Activated T-helper 17 cell treated with anti-CD3 and anti-CD28 coated beads, Interleukin-2, amount 50 U/mL, for 72 hours (primary cell): ENCODE measurements around the gene DARS1. TPM values are rescaled to one million over a fixed set of nuclear protein-coding genes. Genes with fewer than 3 reads are reported as not detected.
A peak's percentile ranks its signal among the peaks of the same experiment; 100 is the strongest.

Source experiments
- ATAC-seq: fragments of 150-1000 bp; cut with Tn5 transposase; replicated peaks from 2 replicates; pipeline ENCODE4 v1.10.0; 2021; ENCODE audit warnings: mild to moderate bottlenecking, moderate library complexity
- H3K27ac Mint-ChIP-seq: one replicate; pipeline ENCODE4 v1.8.0; 2022; ENCODE audit warnings: mixed read lengths
- H3K27me3 Mint-ChIP-seq: one replicate; pipeline ENCODE4 v1.8.0; 2022; ENCODE audit warnings: mixed read lengths
- H3K36me3 Mint-ChIP-seq: one replicate; pipeline ENCODE4 v1.8.0; 2022; ENCODE audit warnings: low read depth, mild to moderate bottlenecking, mixed read lengths
- H3K4me1 Mint-ChIP-seq: one replicate; pipeline ENCODE4 v1.8.0; 2022; ENCODE audit warnings: mixed read lengths
- H3K4me3 Mint-ChIP-seq: one replicate; pipeline ENCODE4 v1.8.0; 2022; ENCODE audit warnings: mild to moderate bottlenecking, mixed read lengths
- H3K9me3 Mint-ChIP-seq: one replicate; pipeline ENCODE4 v1.8.0; 2022; ENCODE audit warnings: mixed read lengths
- total RNA-seq, 2 donors: library from RNA; stranded (reverse); gene quantifications; one replicate each; pipeline ENCODE4 v1.2.3, GENCODE V29; 2022

The DARS1 gene
- 100 to 1,000 TPM; 170 to 262 TPM for total RNA-seq

GRCh38 chr2:135985018-135985825 lies at the start of gene DARS1:
Gene DARS1, minus strand, starts transcription at chr2:135985626. Its CDS starts 158 bp downstream, at chr2:135985468.
- H3K4me1 Mint-ChIP-seq, result peaks cover 30% of the 10 kb centered on the region
- peak within 1 kb of the TSS; percentile 97 for H3K4me3 Mint-ChIP-seq
- ATAC-seq, result peak; percentile 80
- peaks cover 4% of the 10 kb centered on the region for H3K9me3 Mint-ChIP-seq
- H3K36me3 Mint-ChIP-seq, result peaks cover 59% of the 10 kb centered on the region
- no peaks in the 10 kb centered on the region for H3K27me3 Mint-ChIP-seq
- H3K27ac Mint-ChIP-seq, result peak within 1 kb of the TSS; percentile 100

GRCh38 chr2:136034629-136035028 lies 49.2 kb upstream of the DARS1 start:
- Mint-ChIP-seq H3K36me3 (no peaks in the 10 kb centered on the region), H3K4me3 (no peak overlapping the region), H3K4me1 (peaks cover 5% of the 10 kb centered on the region), H3K27me3 (no peaks in the 10 kb centered on the region), H3K27ac (peak overlapping the region; percentile 48), H3K9me3 (no peaks in the 10 kb centered on the region)
- peak; percentile 76 for ATAC-seq

GRCh38 chr2:136032817-136033535 lies 47.5 kb upstream of the DARS1 start:
- Mint-ChIP-seq H3K4me3 (no peak overlapping the region), H3K9me3 (no peaks in the 10 kb centered on the region), H3K4me1 (peaks cover 5% of the 10 kb centered on the region)

GRCh38 chr2:136032192-136032591 lies 46.8 kb upstream of the DARS1 start:
- H3K9me3 Mint-ChIP-seq, result no peaks in the 10 kb centered on the region
- no peak overlapping the region for H3K4me3 Mint-ChIP-seq
- no peaks in the 10 kb centered on the region for H3K36me3 Mint-ChIP-seq
- no peaks in the 10 kb centered on the region for H3K27me3 Mint-ChIP-seq
- no peak for ATAC-seq
- peaks cover 5% of the 10 kb centered on the region for H3K4me1 Mint-ChIP-seq
- H3K27ac Mint-ChIP-seq, result no peak overlapping the region

More at GRCh38 chr2:136032817-136033535, 47.5 kb upstream of the DARS1 start:
- no peak overlapping the region for H3K27ac Mint-ChIP-seq
- no peaks in the 10 kb centered on the region for H3K36me3 Mint-ChIP-seq
- ATAC-seq, result no peak
- no peaks in the 10 kb centered on the region for H3K27me3 Mint-ChIP-seq

GRCh38 chr2:136031711-136032110 lies 46.3 kb upstream of the DARS1 start:
- Mint-ChIP-seq H3K36me3 (no peaks in the 10 kb centered on the region), H3K27me3 (no peaks in the 10 kb centered on the region), H3K9me3 (no peaks in the 10 kb centered on the region), H3K27ac (no peak overlapping the region), H3K4me3 (no peak overlapping the region), H3K4me1 (peaks cover 5% of the 10 kb centered on the region)
- ATAC-seq, result no peak

GRCh38 chr2:136030406-136030805 lies 45.0 kb upstream of the DARS1 start:
- Mint-ChIP-seq H3K4me1 (peaks cover 5% of the 10 kb centered on the region), H3K4me3 (no peak overlapping the region), H3K36me3 (no peaks in the 10 kb centered on the region), H3K9me3 (no peaks in the 10 kb centered on the region), H3K27me3 (no peaks in the 10 kb centered on the region), H3K27ac (no peak overlapping the region)
- ATAC-seq, result no peak

GRCh38 chr2:136029149-136029548 lies 43.7 kb upstream of the DARS1 start:
- no peaks in the 10 kb centered on the region for H3K36me3 Mint-ChIP-seq
- H3K4me1 Mint-ChIP-seq, result no peaks in the 10 kb centered on the region
- H3K27ac Mint-ChIP-seq, result no peak overlapping the region
- H3K9me3 Mint-ChIP-seq, result no peaks in the 10 kb centered on the region
- no peak overlapping the region for H3K4me3 Mint-ChIP-seq
- ATAC-seq, result no peak
- no peaks in the 10 kb centered on the region for H3K27me3 Mint-ChIP-seq

- Mint-ChIP-seq H3K4me1 (no peaks in the 10 kb centered on the region), H3K9me3 (no peaks in the 10 kb centered on the region), H3K27me3 (no peaks in the 10 kb centered on the region), H3K4me3 (no peak overlapping the region), H3K27ac (no peak overlapping the region), H3K36me3 (no peaks in the 10 kb centered on the region)
- no peak for ATAC-seq
Measured at GRCh38 chr2:136028001-136028400, 42.6 kb upstream of the DARS1 start.

GRCh38 chr2:136027112-136027511 lies 41.7 kb upstream of the DARS1 start:
- Mint-ChIP-seq H3K9me3 (no peaks in the 10 kb centered on the region), H3K27me3 (no peaks in the 10 kb centered on the region), H3K4me1 (no peaks in the 10 kb centered on the region), H3K4me3 (no peak overlapping the region), H3K27ac (no peak overlapping the region), H3K36me3 (no peaks in the 10 kb centered on the region)
- ATAC-seq, result no peak

- H3K36me3 Mint-ChIP-seq, result no peaks in the 10 kb centered on the region
- no peaks in the 10 kb centered on the region for H3K9me3 Mint-ChIP-seq
- ATAC-seq, result peak; percentile 63
- H3K27ac Mint-ChIP-seq, result no peak overlapping the region
- H3K27me3 Mint-ChIP-seq, result no peaks in the 10 kb centered on the region
- peak overlapping the region; percentile 21 for H3K4me3 Mint-ChIP-seq
- no peaks in the 10 kb centered on the region for H3K4me1 Mint-ChIP-seq
Measured at GRCh38 chr2:136025057-136025973, 39.9 kb upstream of the DARS1 start.

- no peaks in the 10 kb centered on the region for H3K9me3 Mint-ChIP-seq
- H3K4me3 Mint-ChIP-seq, result no peak overlapping the region
- no peaks in the 10 kb centered on the region for H3K27me3 Mint-ChIP-seq
- no peaks in the 10 kb centered on the region for H3K4me1 Mint-ChIP-seq
- H3K36me3 Mint-ChIP-seq, result no peaks in the 10 kb centered on the region
- no peak overlapping the region for H3K27ac Mint-ChIP-seq
- no peak for ATAC-seq
Measured at GRCh38 chr2:136024616-136025015, 39.2 kb upstream of the DARS1 start.

GRCh38 chr2:136024185-136024584 lies 38.8 kb upstream of the DARS1 start:
- H3K36me3 Mint-ChIP-seq, result no peaks in the 10 kb centered on the region
- H3K9me3 Mint-ChIP-seq, result no peaks in the 10 kb centered on the region
- no peak overlapping the region for H3K4me3 Mint-ChIP-seq
- ATAC-seq, result no peak
- no peaks in the 10 kb centered on the region for H3K4me1 Mint-ChIP-seq
- H3K27me3 Mint-ChIP-seq, result no peaks in the 10 kb centered on the region
- no peak overlapping the region for H3K27ac Mint-ChIP-seq

GRCh38 chr2:136023416-136023815 lies 38.0 kb upstream of the DARS1 start:
- Mint-ChIP-seq H3K36me3 (no peaks in the 10 kb centered on the region), H3K9me3 (no peaks in the 10 kb centered on the region), H3K27me3 (no peaks in the 10 kb centered on the region)

GRCh38 chr2:136022396-136023146 lies 37.1 kb upstream of the DARS1 start:
- Mint-ChIP-seq H3K27ac (no peak overlapping the region), H3K27me3 (no peaks in the 10 kb centered on the region), H3K36me3 (no peaks in the 10 kb centered on the region), H3K4me1 (no peaks in the 10 kb centered on the region), H3K9me3 (no peaks in the 10 kb centered on the region), H3K4me3 (no peak overlapping the region)
- no peak for ATAC-seq

More at GRCh38 chr2:136023416-136023815, 38.0 kb upstream of the DARS1 start:
- no peaks in the 10 kb centered on the region for H3K4me1 Mint-ChIP-seq
- no peak for ATAC-seq
- H3K4me3 Mint-ChIP-seq, result no peak overlapping the region
- no peak overlapping the region for H3K27ac Mint-ChIP-seq
